SJSA1 (cell line): ENCODE results near the gene GRIN2C. TPM values are rescaled to one million over a fixed set of nuclear protein-coding genes. Genes with fewer than 3 reads are reported as not detected.

ENCODE experiments used
- DNase-seq, 2 experiments: peaks; one replicate each; pipeline ENCODE4 v3.0.0-alpha.2; 2015 to 2020; ENCODE audit warnings: low spot score in 2 of 2, low read depth in 1 of 2
- H3K27ac ChIP-seq: fragments of 250-450 bp; sonication (Bioruptor Pico); 2 replicates; pipeline ENCODE4 v1.5.1; 2020; ENCODE audit warnings: mild to moderate bottlenecking, moderate library complexity
- H3K27me3 ChIP-seq: fragments of 250-450 bp; sonication (Bioruptor Pico); replicated peaks from 2 replicates; pipeline ENCODE4 v1.5.1; 2020; ENCODE audit warnings: mild to moderate bottlenecking, moderate library complexity
- H3K36me3 ChIP-seq: fragments of 250-450 bp; sonication (Bioruptor Pico); 2 replicates; pipeline ENCODE4 v1.5.1; 2020; ENCODE audit warnings: mild to moderate bottlenecking
- H3K4me1 ChIP-seq: fragments of 250-450 bp; sonication (Bioruptor Pico); replicated peaks from 2 replicates; pipeline ENCODE4 v1.6.1; 2021; ENCODE audit warnings: mild to moderate bottlenecking
- H3K4me3 ChIP-seq: fragments of 250-450 bp; sonication (Bioruptor Pico); 2 replicates; pipeline ENCODE4 v1.5.1; 2020; ENCODE audit warnings: mild to moderate bottlenecking
- H3K9me3 ChIP-seq: fragments of 250-450 bp; sonication (Bioruptor Pico); replicated peaks from 2 replicates; pipeline ENCODE4 v1.5.1; 2020; ENCODE audit warnings: mild to moderate bottlenecking
- total RNA-seq: library from RNA; depleted of rRNA; stranded (reverse); fragments of >200 nt; shearing (Covaris generic); gene quantifications from 2 replicates; pipeline ENCODE4 v1.2.3, GENCODE V29; 2014

The GRIN2C gene
- total RNA-seq, 1 experiment from 2014 or later, result not detected

DNA sequence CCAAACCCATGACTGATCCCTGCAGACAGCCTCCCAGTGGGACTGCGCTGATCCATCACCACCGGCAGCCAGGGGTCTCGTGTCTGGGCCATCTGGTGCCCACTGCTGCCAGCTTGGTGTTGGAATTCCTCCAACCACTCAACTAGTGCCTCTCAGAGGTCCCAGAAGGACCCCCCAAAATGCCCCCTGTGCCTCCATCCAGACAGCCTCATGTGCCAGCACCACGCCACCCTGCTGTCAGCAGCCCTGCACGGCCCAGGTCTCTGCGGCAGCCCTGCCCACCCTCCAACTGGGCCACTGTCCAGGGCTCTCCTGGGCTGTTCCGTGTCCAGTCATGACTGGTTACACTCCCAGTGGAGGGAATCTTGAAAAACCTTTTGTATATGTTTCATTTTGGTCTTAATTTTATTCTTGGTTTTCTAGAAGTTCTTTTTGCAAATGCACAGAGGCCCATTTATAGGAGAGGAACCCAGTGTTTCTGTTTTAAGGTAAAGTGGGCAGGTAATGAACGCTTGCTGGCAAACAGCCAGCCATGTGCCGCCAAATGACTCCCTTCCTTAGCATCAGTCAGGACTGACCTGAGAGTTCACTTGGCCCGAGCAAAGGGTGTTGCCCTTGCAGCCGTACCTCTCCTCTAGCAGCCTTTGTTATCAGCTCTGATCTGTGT is 34.6 kb downstream of the GRIN2C start:
- Histone ChIP-seq H3K36me3 (peaks cover 50% of the 10 kb centered on the region), H3K4me1 (no peaks in the 10 kb centered on the region), H3K27me3 (no peaks in the 10 kb centered on the region), H3K9me3 (no peaks in the 10 kb centered on the region), H3K27ac (no peak overlapping the region), H3K4me3 (no peak overlapping the region)
- DNase-seq, result no peak

DNA sequence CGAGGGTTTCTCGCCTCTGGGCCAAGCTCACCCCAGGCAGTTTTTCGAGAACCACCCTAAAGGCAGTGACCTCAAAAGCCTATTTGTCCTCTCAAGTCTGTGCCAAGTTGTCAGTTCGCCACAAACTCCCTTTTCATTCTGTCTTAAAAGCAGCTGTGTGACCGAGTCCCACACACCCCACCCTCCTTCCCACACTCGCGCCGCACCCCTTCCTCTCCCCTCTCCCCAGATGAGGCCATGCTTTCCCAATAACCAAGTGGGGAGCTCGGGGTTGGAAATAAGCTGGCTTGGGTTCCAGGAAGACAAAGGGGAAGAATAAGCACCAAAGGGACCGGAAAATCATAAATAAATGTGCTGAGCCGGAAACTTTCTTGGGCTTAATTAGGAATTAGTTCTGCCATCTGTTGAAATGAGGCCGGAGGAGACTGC is 36.7 kb downstream of the GRIN2C start:
- no peaks in the 10 kb centered on the region for H3K4me1 ChIP-seq
- H3K4me3 ChIP-seq, result no peak overlapping the region
- H3K27me3 ChIP-seq, result no peaks in the 10 kb centered on the region

DNA sequence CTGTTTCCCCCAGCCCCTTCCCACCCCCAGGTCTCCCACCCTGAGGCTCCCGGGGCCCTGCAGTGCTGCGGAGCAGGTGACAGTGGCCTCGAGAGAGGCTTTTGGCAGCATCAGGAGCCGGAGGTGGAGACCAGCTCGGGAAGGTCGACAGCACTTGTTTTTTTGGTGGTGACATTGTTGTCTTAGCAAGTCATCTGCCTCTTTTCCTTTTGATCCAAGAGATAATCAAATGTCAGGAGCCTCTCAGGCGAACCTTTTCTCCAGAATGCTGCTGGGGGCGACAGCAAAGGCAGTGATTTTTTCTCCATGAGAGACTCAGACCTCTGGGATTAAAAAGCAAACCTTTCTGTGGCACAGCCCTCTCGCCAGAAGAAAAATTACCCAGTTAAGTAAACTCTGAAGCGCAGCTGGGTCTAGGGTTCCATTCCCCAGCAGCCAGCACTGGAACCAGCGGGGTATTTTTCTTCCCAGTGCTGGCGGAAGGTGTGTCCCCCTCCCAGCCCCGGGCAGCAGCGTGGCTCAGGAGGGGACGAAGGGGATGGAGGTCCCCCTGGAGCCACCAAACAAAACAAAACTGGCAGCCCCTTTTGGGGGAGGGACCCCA is 37.2 kb downstream of the GRIN2C start:
- Histone ChIP-seq H3K27me3 (no peaks in the 10 kb centered on the region), H3K36me3 (peaks cover 65% of the 10 kb centered on the region), H3K4me1 (no peaks in the 10 kb centered on the region), H3K9me3 (no peaks in the 10 kb centered on the region), H3K27ac (no peak overlapping the region), H3K4me3 (no peak overlapping the region)
- no peak for DNase-seq

More for the DNA sequence above, 36.7 kb downstream of the GRIN2C start:
- no peak overlapping the region for H3K27ac ChIP-seq
- no peak for DNase-seq
- no peaks in the 10 kb centered on the region for H3K9me3 ChIP-seq
- peaks cover 60% of the 10 kb centered on the region for H3K36me3 ChIP-seq

DNA sequence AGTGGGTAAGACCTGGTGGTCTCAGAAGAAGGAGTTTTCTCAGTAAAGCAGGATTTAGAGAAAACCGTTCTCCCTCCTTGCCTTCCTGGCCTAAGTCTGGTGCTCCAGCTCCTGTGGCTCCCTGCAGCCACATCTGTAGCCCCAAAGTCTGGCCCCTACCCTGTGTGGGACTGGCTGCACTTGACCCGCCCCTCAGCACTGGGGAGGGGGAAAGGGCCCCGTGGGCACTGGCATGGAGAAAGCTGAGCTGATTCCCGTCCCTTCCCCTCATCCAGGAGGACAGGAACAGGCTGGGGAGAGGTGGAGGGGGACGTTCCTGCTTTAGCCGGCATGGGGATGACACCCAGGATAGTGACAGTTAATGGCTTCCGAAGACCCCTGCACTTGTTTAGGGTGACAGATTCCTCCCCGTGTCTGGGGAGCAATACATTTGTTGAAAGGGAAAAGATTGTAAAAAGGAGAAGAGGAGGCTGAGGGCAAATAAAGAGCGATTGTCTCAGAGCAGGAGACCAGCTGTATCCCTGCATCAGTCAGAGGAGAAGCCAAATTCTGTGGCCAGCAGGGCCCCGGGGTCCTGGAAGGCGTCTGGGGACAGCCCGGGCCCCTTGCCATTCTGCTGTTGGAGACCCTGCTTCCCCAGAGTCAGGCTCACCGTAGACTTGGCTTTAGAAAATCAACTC is 37.9 kb downstream of the GRIN2C start:
- Histone ChIP-seq H3K4me1 (no peaks in the 10 kb centered on the region), H3K9me3 (no peaks in the 10 kb centered on the region), H3K36me3 (peaks cover 70% of the 10 kb centered on the region), H3K27me3 (no peaks in the 10 kb centered on the region), H3K4me3 (no peak overlapping the region), H3K27ac (no peak overlapping the region)
- DNase-seq, result no peak

DNA sequence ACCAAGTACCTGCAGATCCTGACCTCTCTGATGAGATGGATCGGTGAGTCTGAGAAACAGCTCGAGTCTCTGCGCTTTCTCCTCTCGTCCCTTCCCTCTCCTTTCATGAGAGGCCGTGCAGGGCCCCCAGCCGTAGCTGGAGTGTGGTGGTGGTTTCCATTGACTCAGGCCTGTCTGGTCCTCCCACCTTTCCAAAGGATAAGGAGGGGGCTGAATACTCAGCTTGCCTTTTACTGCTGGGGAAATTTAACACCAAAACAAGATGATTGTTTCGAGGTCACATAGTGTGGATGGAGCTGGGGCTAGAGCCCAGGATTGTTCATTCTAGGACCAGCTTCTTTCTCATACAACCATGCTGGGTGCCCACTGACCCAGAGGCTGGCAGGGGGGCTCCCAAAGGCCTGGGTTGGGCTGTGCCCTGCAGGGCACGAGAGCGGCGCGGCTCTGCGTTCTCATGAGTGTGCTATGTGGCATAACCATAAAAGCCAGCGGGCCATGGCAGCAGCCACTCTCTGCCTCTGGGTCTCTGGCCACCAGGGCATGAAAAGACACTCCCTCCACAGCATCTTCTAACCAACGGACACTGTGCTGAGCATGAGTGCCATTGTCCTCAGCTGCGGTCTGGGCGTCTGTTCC is 39.8 kb downstream of the GRIN2C start:
- no peak overlapping the region for H3K4me3 ChIP-seq
- no peak overlapping the region for H3K27ac ChIP-seq
- H3K27me3 ChIP-seq, result no peaks in the 10 kb centered on the region
- no peak for DNase-seq
- H3K9me3 ChIP-seq, result no peaks in the 10 kb centered on the region
- no peaks in the 10 kb centered on the region for H3K4me1 ChIP-seq
- peaks cover 66% of the 10 kb centered on the region for H3K36me3 ChIP-seq

DNA sequence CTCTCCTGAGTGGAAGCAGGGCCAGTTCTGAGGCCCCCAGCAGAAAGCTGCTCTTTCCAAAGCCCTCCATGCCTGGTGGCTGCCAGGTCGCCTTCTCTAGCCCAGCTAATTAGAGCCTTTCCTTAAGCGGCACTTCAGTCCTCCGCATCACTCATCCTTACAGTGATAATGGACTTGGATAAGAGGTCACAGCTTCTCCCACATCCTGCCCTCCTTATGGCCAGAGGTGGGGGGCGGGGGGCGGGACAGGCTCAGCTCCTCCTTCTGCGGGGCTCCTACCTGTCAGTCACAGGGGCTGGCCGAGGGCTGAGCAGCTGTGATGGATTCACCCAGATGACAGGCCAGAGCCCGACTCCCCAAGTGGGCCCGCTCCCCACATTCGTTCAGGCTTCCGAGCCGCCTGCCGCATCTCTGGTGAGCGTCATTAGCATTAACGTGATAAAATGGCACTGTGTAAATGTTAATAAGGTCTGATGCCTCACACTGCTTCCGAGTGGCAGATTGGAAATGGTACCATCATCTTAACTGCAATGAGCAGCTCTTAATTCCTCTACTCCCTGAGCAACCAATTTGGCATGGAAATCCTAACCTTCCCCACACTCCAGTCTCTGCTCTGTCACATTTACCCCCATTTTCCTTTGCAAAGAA is 41.3 kb downstream of the GRIN2C start:
- Histone ChIP-seq H3K27me3 (no peaks in the 10 kb centered on the region), H3K27ac (no peak overlapping the region), H3K4me3 (no peak overlapping the region), H3K9me3 (no peaks in the 10 kb centered on the region), H3K36me3 (peaks cover 71% of the 10 kb centered on the region), H3K4me1 (no peaks in the 10 kb centered on the region)
- no peak for DNase-seq

DNA sequence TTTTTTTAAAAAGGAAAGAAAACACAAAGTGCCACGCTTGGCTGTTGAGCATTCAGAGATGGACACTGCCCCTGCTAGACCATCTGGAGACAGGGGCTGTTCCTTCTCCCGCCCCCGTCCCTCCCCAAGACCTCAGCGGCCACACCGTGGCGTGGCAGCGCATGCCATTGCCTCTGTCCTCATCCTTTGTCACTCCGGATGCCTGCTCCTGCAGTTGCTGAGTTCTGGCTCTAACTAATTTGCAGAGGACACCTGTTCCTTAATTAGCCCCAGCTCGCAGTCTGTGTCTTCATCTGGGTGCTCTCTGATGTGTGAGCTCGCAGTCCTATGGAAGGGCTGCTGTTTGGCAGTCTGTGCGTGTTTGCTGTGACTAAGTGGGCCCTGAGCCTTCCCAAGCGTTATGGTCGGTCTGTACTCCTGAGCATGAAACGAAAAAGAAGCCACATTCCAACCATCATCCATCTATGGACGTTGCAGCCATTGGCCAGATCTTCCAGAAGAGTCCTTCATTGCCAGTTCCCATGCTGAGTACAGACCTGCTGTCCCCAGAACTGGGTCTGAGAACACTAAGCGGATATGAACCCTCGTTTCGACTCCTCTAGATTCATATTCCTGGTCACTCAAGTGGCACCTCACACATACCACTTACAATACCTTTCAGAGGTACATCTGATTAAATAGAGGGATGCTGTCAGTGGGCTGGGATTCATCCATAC is 42.6 kb downstream of the GRIN2C start:
- Histone ChIP-seq H3K36me3 (peaks cover 78% of the 10 kb centered on the region), H3K27ac (no peak overlapping the region), H3K27me3 (no peaks in the 10 kb centered on the region), H3K4me1 (no peaks in the 10 kb centered on the region), H3K9me3 (no peaks in the 10 kb centered on the region), H3K4me3 (no peak overlapping the region)
- DNase-seq, result no peak

DNA sequence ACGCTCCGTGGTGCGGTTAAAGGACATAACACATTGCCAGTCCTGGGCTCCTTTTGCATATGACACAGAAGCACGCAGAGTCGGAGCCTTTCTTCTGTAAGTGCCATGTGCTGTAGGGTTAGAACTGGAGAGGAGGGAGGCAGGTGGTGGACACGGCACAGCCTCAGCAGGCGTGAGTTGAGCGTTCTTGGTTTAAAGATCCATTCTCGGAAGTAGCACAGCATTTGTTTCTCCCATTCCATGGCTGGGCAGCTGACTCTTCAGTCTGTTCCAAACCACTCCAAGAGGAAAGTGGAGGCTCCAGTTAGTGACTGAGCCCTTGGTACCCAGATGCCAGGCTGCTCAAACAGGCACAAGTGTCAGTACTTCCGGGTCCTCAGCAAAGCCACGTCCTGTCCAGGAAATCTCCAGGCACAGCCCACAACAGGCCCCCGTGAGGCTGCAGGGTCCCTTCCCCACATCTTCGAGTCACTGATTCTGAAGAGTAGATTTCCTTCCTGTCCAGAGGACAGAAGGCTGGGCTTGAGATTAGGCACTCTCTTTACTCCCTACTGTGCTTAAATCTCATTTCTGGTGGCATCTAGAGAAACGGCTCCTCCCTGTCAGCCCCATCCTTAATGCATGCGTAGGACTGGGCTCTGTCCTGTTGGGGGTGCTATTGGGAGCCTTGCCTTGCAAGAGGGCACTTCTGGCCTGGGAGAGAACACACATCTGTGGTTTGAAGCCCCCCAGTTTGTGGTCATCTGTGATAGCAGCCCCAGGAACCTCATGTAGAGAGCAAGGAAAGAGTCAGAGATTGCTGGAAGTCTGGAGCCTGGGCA is 43.9 kb downstream of the GRIN2C start:
- Histone ChIP-seq H3K4me3 (no peak overlapping the region), H3K4me1 (0 out of 2 replicates have a peak, but pooled peaks cover 3% of the 10 kb centered on the region), H3K27me3 (no peaks in the 10 kb centered on the region), H3K9me3 (no peaks in the 10 kb centered on the region), H3K27ac (no peak overlapping the region), H3K36me3 (peaks cover 68% of the 10 kb centered on the region)
- no peak for DNase-seq

DNA sequence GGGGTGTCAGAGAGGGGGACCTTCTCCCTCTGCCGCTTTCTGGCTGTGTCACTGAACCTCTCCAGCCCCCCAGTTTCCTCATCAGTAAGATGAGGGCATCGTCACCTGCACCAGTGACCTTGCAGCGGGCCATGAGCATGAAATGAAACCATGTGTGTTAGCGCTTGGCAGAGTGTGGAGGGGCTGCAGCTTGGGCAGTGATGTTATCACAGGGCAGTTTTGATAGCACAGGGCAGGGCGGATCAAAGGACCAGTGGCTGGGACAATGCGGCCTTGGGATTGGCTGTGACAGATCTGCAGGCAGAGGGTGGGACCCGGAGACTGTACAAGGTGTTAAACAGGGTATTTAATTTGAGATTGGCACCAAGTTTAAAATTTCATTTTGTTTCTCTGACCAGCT is 44.6 kb downstream of the GRIN2C start:
- no peak overlapping the region for H3K4me3 ChIP-seq
- no peaks in the 10 kb centered on the region for H3K9me3 ChIP-seq
- no peak overlapping the region for H3K27ac ChIP-seq
- H3K36me3 ChIP-seq, result peaks cover 61% of the 10 kb centered on the region
- H3K27me3 ChIP-seq, result no peaks in the 10 kb centered on the region
- H3K4me1 ChIP-seq, result 0 out of 2 replicates have a peak, but pooled peaks cover 3% of the 10 kb centered on the region
- DNase-seq, result no peak

DNA sequence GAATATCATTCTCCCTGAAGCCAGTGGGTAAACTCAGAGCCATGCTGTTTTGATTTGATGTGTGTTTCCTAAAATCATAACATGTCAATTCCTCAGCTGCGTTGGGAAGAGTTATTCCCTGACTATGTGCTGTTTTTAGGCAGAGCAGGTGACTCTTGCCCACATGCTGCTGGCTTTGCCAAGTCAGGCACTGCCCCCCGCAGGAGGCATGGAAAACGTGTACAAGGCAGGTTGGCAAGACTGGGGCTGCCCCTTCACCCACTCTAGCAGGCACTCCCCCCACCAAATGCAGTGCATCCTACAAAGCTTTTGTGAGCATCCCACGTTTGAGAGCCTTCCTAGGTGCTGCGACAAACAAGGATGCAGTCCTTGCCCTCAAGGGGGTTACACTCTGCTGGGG is 45.2 kb downstream of the GRIN2C start:
- H3K9me3 ChIP-seq, result no peaks in the 10 kb centered on the region
- no peak overlapping the region for H3K4me3 ChIP-seq
- H3K27ac ChIP-seq, result no peak overlapping the region
- no peak for DNase-seq
- H3K4me1 ChIP-seq, result 0 out of 2 replicates have a peak, but pooled peaks cover 3% of the 10 kb centered on the region
- peaks cover 55% of the 10 kb centered on the region for H3K36me3 ChIP-seq
- H3K27me3 ChIP-seq, result no peaks in the 10 kb centered on the region

DNA sequence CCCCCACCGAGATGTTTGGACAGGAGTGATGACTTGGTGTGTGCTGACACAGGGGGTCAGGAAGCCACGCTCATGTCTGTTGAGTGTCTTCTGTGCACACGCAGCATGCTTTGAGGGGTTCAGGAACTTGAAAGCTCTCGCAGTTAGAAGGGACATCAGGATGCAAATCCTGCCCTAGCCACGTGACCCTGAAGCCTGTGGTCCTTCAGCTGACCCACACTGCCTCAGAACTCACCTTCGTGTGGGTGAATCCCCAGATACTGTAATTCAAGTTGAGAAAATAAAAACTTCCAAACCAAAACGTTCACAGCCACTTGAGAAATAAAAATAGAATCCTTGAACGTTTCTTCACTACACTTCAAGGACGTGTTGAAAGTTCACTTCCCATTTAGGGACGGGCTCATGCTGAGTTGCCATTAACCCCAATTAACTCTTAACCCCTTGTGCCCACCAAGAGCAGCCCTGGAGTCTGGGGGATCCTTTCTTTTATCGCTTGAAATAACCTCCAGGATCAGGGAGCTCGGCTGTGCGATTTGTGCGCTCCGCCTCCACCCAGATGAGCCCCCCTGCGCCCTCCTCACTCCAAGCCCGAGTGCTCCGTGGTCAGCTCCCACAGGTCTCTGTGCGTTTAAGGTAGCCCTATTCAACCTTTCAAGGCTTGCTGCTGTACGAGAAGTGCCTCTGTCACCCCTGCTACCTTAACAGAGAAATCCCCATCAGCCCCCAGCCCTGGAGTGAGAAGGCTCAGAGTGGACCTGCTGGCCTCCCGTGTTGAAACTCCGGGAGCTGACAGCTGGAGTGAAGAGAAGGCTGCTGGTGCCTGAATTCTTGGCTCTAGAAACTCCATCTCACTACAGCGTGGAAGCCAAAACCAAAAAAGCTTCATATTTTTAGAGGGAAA is 47.3 kb downstream of the GRIN2C start:
- no peak overlapping the region for H3K27ac ChIP-seq

More for the DNA sequence above, 47.3 kb downstream of the GRIN2C start:
- peaks cover 48% of the 10 kb centered on the region for H3K36me3 ChIP-seq
- no peak overlapping the region for H3K4me3 ChIP-seq
- DNase-seq, result no peak
- 0 out of 2 replicates have a peak, but pooled peaks cover 3% of the 10 kb centered on the region for H3K4me1 ChIP-seq
- H3K27me3 ChIP-seq, result no peaks in the 10 kb centered on the region
- H3K9me3 ChIP-seq, result no peaks in the 10 kb centered on the region
